DMS153 treated with DMSO at 0.1 percent for 48 hours (cell line): ENCODE measurements around the gene RYR1.
"Not testable (repeated sequence)": the region's sequence is repeated elsewhere in the genome, so short reads cannot be mapped to it uniquely, and the experiment has no call there.

ENCODE experiments used
- DNase-seq: peaks from one replicate; lab custom pipeline; 2025; ENCODE audit not compliant: unreplicated experiment; lab: John Stamatoyannopoulos, UW

The RYR1 gene

DNA sequence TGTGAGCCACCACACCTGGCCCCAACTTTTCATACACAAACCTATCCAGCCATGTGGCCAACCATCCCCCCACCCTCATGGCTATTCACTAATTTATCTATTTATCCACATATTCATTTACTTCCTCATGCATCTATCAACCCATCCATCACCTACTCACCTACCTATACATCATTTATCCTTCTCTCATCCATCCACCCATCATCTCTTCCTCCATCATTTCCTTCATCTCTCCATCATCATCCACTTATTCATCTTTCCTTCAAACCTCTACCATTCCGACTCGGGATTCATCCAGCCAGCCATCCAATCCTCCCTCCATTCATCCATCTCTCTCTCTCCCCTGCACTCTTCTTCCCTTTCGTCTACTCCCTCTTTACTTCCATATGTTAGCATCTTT lies 54.6 kb downstream of the RYR1 start:
- no peak for DNase-seq

DNA sequence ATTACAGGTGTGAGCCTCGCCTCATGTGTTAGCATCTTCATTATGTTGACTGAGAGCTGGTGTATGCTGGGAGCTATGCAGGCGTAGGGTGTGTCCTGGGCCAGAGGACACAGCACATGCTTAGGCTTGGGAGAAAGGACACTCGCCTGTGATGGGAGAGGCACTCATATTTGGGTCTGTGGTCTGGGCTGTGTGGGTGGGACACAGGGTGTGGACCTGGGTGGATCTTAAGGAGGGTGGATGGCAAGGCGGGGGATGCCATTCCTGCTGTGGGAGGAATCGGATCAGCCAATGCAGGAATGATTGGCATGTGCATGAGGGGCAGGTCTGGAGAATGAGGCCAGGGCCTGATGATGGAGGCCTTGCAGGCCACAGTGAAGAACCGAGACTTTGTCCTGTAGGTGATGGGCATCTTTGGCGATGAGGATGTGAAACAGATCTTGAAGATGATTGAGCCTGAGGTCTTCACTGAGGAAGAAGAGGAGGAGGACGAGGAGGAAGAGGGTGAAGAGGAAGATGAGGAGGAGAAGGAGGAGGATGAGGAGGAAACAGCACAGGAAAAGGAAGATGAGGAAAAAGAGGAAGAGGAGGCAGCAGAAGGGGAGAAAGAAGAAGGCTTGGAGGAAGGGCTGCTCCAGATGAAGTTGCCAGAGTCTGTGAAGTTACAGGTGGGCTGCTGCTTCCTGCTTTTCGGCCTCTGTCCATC lies 55.4 kb downstream of the RYR1 start:
- no peak for DNase-seq

DNA sequence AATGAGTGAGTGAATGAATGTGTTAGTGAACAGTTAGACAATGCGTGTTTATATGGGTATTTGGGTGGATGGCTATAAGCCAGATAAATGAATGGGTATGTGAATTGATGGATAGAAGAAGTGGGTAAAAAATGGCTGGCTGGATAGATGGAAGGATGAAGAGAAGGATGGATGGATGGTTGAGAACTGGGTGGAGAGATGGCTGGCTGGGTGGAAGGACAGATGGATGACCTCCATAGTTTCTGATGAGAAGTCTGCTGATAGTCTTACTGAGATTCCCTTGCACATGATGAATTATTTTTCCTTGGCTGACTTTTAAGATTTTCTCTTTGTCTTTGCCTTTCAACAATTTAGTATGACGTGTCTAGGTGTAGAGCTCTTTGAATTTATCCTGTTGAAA lies 57.4 kb downstream of the RYR1 start:
- no peak for DNase-seq

DNA sequence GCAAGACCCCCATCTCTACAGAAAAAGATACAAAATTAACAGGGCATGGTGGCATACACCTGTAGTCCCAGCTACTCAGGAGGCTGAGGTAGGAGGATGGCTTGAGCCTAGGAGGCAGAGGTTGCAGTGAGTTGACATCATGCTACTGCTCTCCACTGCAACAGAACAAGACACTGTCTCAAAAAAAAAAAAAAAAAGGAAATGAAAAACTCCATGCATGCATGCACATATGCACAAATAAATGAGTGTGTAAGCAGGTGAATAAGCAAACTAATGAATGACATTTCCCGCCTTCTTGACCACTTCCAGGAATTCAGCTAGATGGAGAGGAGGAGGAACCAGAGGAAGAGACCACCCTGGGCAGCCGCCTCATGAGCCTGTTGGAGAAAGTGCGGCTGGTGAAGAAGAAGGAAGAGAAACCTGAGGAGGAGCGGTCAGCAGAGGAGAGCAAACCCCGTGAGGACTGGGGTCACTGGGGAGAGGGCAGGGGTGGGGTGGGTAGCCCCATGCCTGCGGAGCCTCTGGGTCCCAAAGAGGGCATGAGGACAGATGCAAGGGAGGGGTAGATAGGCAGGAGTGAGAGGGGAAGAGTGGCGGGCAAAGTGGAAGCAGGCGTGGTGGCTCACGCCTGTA lies 58.8 kb downstream of the RYR1 start:
- no peak for DNase-seq

DNA sequence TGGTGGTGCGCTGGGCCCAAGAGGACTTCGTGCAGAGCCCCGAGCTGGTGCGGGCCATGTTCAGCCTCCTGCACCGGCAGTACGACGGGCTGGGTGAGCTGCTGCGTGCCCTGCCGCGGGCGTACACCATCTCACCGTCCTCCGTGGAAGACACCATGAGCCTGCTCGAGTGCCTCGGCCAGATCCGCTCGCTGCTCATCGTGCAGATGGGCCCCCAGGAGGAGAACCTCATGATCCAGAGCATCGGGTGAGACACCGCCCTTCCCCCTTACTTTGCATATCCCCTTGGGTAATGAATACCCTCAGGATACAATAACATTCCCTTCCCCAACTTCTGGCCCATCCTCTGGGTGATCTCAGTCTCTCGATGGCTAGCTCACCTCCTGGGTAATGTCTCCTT lies 60.9 kb downstream of the RYR1 start:
- DNase-seq: no peak

DNA sequence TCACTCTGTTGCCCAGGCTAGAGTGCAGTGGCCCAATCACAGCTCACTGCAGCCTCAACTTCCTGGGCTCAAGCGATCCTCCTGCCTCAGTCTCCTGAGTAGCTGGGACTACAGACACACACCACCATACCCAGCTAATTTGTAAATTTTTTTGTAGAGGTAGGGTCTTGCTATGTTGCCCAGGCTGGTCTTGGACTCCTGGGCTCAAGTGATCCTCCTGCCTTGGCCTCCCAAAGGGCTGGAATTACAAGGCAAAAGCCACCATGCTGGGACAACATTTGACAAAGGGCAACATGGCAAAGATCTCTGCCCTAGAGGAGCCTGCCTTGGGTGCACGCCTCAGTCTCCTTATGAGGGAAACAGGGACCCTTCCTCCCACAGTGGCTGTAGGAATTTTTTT lies 61.9 kb downstream of the RYR1 start:
- not testable (repeated sequence) for DNase-seq

DNA sequence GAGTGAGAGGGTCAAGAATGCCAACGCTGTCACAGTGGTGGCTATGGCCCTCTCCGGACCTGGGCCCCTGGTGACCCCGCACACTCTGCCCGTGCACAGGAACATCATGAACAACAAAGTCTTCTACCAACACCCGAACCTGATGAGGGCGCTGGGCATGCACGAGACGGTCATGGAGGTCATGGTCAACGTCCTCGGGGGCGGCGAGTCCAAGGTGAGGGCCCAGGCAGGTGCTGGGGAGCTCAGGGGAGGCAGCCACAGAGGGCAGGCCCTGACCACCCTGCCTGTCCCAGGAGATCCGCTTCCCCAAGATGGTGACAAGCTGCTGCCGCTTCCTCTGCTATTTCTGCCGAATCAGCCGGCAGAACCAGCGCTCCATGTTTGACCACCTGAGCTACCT lies 62.6 kb downstream of the RYR1 start:
- no peak for DNase-seq

DNA sequence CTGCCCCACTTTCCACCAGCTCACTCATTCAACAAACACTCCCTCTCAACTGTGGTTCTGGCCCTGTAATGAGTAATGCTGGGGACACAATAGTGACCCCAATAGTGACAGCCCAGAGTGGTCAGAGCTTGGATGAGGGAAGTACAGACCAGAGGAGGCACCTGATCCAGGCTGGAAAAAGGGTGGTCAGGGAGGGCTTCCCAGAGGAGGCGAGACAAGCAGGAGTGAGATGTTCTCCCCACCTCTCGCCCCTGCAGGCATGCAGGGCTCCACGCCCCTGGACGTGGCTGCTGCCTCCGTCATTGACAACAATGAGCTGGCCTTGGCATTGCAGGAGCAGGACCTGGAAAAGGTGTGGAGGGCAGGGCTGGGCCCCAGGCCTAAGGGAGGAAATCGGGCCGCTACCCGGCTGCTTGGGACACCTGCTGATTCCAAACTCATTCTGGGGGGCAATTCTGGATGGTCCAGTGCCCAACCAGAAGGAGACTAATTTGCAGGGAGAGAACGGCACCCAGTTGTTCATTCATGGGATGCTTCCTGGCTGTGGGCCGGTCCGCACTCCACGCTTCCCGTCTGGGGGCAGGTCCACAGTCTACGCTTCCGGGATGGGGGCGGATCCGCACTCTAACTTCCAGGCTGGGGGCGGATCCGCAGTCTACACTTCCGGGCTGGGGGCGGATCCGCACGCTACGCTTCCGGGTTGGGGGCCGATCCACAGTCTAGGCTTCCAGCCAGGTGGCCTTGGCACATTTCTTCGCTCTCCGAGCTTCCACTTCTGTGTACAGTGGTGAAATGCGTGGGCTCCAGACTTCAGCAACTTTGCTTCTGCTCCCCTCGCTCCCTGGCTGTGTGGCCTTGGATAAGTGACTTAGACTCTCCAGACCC lies 63.4 kb downstream of the RYR1 start:
- no peak for DNase-seq

DNA sequence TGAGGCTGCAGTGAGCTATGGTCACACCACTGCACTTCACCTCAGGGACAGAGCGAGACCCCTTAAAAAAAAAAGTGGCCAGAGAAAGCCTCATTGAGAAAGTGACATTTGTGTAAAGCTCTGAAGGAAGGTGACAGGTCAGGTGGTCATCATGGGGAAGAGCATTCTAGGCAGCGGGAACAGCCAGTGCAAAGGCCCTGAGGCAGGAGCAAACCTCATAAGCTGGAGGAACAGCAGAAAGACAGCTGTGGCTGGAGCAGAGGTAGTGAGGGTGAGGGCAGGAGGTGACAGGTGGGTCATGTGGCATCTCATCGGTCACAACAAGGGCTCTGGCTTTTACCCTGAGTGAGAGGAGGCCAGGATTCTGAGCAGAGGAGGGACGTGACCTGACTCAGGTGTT lies 64.4 kb downstream of the RYR1 start:
- no peak for DNase-seq

DNA sequence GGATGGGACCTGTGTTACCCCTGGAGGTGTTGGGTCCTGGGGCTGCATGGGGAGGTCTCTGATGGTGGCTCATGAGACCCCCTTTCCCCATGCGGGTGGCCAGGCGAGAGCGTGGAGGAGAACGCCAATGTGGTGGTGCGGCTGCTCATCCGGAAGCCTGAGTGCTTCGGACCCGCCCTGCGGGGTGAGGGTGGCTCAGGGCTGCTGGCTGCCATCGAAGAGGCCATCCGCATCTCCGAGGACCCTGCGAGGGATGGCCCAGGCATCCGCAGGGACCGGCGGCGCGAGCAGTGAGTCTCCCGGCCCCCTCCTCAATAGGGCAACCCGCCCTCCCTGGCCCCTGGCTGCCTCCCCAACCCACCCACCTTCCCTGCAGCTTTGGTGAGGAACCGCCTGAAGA lies 66.0 kb downstream of the RYR1 start:
- no peak for DNase-seq

DNA sequence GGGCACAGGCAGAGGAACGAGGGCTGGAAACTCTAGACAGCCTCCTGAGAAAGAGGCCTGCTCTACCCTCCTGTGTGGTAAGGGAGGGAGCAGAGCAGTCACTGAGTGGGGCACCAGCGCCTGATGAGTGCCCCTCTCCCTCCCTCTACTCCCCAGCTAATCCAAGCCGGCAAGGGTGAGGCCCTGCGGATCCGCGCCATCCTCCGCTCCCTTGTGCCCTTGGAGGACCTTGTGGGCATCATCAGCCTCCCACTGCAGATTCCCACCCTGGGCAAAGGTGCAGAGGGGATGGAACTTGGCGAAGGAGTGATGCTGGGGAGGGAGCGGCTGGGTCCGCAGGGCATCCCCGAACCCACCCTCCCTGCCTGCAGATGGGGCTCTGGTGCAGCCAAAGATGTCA lies 67.0 kb downstream of the RYR1 start:
- DNase-seq: no peak

DNA sequence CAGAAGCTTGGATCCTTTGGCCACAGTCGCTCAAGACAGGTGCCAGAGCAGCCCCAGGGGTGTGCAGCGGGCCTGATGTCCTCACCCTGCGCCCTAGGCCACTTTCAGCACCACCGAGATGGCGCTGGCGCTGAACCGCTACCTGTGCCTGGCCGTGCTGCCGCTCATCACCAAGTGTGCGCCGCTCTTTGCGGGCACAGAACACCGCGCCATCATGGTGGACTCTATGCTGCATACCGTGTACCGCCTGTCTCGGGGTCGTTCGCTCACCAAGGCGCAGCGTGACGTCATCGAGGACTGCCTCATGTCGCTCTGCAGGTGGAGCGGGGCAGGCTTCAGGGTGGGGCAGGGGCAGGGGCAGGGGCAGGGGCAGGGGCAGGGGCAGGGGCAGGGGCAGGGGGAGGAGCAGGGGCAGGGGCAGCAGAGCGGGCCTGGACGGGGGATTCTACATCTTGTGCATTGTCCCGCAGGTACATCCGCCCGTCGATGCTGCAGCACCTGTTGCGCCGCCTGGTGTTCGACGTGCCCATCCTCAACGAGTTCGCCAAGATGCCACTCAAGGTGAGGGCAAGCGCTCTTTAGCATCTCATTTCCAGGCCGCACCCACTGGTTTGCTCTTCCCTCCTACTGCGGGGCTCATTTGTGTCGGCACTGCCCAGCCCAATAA lies 69.1 kb downstream of the RYR1 start:
- DNase-seq: no peak

DNA sequence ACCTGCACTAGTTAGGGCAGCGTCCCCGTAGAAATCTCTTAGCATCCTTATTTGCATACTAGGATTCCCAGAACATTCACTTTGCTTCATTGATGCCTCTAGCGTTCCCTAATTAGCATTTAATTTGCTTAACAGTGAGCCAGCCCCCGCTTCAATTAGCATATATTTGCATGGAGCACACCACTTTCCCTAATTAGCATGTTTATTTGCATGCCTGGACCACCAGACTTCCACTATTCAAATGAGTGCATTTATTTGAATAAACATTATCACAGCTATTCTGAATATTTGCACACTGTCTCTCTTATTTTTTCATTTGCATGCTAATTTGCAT lies 69.6 kb downstream of the RYR1 start:
- DNase-seq: no peak

DNA sequence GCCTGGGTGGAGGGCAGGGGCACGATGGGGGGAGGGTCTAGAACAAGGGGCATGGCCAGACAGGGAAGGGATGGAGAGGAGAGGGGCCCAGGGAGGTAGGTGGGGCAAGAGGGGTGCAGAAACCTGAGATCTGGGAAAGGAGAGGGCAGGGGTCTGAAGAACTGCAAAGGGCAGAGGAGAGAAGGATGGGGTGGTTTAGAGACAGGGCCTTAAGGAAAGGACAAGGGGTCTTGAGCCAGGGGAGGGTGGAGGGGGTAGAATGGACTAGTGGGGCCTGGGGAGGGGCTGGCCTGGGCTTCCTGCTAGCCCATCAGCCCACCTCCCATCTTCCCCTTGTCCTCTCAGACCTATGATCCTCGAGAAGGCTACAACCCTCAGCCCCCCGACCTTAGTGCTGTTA lies 72.5 kb downstream of the RYR1 start:
- no peak for DNase-seq

DNA sequence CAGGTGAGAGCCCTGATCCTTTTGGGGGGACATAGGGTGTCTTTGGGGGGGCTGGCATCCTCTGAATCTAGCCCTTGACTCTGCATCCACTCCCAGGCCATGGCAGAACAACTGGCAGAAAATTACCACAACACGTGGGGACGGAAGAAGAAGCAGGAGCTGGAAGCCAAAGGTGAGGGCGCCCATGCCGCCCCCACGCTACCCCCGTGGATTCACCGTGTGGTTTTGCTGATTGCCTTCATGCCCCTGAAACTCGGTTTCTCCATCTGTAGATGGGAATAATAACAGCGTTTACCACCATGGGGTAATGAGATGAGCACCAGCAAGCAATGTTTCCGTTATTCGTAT lies 72.9 kb downstream of the RYR1 start:
- DNase-seq: no peak

DNA sequence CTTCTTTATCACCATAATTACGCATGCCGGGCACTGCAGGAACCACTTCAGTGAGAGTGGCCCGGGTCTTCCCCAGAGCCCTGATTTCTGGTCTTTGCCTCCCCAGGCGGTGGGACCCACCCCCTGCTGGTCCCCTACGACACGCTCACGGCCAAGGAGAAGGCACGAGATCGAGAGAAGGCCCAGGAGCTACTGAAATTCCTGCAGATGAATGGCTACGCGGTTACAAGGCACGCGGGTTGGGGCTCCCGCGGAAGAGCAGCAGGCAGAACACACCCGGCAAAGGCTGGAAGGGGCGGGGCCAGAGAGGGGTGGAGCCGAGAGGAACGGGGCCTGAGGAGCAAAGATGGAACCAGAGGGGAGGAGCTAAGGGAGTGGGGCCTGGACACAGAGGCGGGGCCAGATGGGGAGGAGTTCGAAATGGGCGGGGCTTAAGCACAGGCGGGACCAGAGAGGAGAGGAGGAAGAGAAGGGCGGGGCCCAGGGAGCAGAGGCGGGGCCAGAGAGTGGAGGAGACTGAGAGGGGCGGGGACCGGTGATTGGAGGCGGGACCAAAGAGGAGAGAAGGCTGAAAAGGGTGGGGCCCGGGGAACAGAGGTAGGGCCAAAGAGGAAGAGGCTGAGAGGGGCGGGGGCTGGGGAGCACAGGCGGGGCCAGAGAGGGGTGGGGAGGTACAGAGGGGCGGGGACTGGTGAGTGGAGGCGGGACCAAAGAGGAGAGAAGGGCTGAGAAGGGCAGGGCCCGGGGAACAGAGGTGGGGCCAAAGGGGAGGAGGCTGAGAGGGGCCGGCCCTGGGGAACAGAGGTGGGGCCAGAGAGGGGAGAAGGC lies 73.4 kb downstream of the RYR1 start:
- no peak for DNase-seq

DNA sequence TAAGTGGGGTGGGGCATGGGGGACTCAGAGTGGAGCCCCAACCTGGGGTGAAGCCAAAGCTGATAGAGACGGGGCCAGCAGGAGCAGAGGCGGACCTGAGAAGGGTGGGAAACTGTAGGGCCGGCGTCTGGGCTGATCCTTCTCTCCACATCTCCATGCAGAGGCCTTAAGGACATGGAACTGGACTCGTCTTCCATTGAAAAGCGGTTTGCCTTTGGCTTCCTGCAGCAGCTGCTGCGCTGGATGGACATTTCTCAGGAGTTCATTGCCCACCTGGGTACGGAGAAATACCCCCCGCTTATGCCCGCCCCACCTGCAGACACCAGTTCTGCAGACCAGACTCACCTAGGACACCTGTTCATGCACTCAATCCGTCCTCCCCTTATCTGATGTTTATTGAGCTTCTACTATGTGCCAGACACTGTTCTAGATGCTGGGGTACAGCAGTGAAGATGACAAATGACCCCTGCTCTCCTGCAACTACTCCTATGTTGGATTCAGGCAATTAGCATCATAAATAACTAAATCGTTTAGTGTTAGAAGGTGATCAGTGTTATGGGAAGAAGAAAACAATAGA lies 74.1 kb downstream of the RYR1 start:
- no peak for DNase-seq

DNA sequence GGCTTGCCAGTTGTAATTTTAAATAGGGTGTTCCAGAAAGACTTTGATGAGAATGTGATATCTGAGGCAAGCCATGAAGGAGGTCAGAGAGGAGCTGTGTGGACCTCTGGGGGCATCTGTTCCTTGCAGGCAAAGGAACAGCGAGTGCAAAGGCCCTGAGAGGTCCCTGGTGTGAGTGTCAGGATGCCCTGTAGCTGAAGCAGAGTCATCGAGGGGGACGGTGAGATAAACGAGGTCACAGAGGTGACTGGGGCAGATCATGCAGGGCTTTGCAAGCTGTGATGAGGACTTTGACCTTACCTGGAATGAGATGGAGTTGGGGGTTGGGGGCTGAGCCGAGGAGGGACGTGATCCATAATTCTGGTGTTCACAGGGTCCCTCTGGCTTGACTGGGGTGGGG lies 75.0 kb downstream of the RYR1 start:
- DNase-seq: no peak

DNA sequence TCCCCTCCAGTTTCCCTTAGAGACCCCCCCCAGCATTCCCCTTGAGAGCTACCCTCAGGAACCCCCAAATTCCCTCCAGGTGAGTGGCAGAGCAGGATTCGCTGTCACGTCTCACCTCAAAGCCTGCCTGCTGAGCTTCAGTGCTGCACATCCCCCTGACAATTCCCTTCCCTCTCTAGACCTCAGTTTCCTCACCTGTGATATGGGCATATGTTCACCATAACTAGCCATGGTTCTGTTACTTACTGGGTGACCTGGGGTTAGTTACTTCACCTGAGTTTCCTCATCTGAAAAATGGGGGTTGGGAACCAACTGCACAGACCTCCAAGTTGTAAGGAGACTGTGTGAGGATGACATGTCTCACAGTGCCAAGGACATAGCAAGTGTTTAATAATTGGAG lies 75.5 kb downstream of the RYR1 start:
- no peak for DNase-seq

DNA sequence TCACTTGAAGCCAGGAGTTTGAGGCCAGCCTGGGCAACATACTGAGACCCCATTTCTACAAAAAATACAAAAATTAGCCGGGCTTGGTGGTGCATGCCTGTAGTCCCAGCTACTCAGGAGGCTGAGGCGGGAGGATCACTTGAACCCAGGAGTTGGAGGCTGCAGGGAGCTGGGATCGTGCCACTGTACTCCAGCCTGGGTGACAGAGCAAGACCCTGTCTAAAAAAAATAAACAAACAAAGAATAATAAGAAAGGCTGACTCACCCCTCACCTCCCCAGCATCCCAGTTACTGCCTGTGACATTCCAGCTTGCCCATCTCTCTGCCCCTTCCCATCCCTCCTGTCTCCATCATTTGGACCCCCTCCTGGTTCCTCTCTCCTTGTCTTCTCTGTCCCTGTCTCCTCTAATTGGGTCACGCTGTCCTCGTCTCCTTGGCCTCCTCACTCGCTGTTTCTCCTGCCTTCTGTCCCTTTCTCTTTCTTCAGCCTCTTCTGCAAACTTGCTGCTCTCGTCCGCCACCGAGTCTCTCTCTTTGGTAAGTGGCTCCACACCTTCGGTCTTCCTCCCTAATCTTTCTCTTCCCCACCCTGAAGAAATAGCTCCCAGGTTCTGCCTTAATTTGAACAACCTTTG lies 77.7 kb downstream of the RYR1 start:
- DNase-seq: no peak
